Umbilical cord (tissue), 2 donors: ENCODE data around the gene HPCA. TPM values are rescaled to one million over a fixed set of nuclear protein-coding genes. Genes with fewer than 3 reads are reported as not detected.
"Not testable (repeated sequence)": the region's sequence is repeated elsewhere in the genome, so short reads cannot be mapped to it uniquely, and the experiment has no call there.

Experiments used
- DNase-seq: peaks from one replicate; pipeline ENCODE4 v3.0.0-alpha.2; 2015; ENCODE audit warnings: low spot score
- total RNA-seq: library from RNA; depleted of rRNA; stranded (reverse); fragments of >200 nt; gene quantifications from one replicate; pipeline ENCODE4 v1.2.3, GENCODE V29; 2014; ENCODE audit warnings: low replicate concordance; ENCODE audit not compliant: insufficient read depth

HPCA gene
- total RNA-seq, 1 donor from 2014 or later: 1.7 TPM

GRCh38 chr1:32902535-32902920 is 16.2 kb downstream of the HPCA start:
- no peak for DNase-seq

- no peak for DNase-seq
Observed at GRCh38 chr1:32903991-32904785, 17.9 kb downstream of the HPCA start.

GRCh38 chr1:32904797-32905196 is 18.5 kb downstream of the HPCA start:
- no peak for DNase-seq

GRCh38 chr1:32905588-32905987 is 19.3 kb downstream of the HPCA start:
- DNase-seq: not testable (repeated sequence)

- no peak for DNase-seq
Observed at GRCh38 chr1:32906654-32907053, 20.4 kb downstream of the HPCA start.

- no peak for DNase-seq
Observed at GRCh38 chr1:32907435-32907834, 21.1 kb downstream of the HPCA start.

GRCh38 chr1:32910319-32910718 is 24.0 kb downstream of the HPCA start:
- DNase-seq: no peak

GRCh38 chr1:32915766-32916706 is 29.7 kb downstream of the HPCA start:
- no peak for DNase-seq

GRCh38 chr1:32917521-32917920 is 31.2 kb downstream of the HPCA start:
- DNase-seq: no peak

- DNase-seq: no peak
Observed at GRCh38 chr1:32918179-32918578, 31.9 kb downstream of the HPCA start.

GRCh38 chr1:32919811-32920733 is 33.8 kb downstream of the HPCA start:
- DNase-seq: no peak

- no peak for DNase-seq
Observed at GRCh38 chr1:32920833-32921232, 34.5 kb downstream of the HPCA start.

GRCh38 chr1:32924881-32925344 is 38.6 kb downstream of the HPCA start:
- DNase-seq: no peak

- peak; percentile 65 for DNase-seq
Observed at GRCh38 chr1:32925403-32926162, 39.3 kb downstream of the HPCA start.

- DNase-seq: no peak
Observed at GRCh38 chr1:32926562-32926961, 40.3 kb downstream of the HPCA start.

GRCh38 chr1:32927441-32927840 is 41.1 kb downstream of the HPCA start:
- no peak for DNase-seq

- no peak for DNase-seq
Observed at GRCh38 chr1:32928285-32928684, 42.0 kb downstream of the HPCA start.

GRCh38 chr1:32928715-32929114 is 42.4 kb downstream of the HPCA start:
- no peak for DNase-seq

GRCh38 chr1:32929366-32929765 is 43.1 kb downstream of the HPCA start:
- DNase-seq: no peak

GRCh38 chr1:32931760-32932159 is 45.5 kb downstream of the HPCA start:
- DNase-seq: no peak
